ENCODE measurements around the gene PPIL1. TPM values are rescaled to one million over a fixed set of nuclear protein-coding genes. Genes with fewer than 3 reads are reported as not detected.

PPIL1 gene
- total and polyA plus RNA-seq, 7 donors, result 13.2 to 28.0 (median 17.4) TPM

DNA sequence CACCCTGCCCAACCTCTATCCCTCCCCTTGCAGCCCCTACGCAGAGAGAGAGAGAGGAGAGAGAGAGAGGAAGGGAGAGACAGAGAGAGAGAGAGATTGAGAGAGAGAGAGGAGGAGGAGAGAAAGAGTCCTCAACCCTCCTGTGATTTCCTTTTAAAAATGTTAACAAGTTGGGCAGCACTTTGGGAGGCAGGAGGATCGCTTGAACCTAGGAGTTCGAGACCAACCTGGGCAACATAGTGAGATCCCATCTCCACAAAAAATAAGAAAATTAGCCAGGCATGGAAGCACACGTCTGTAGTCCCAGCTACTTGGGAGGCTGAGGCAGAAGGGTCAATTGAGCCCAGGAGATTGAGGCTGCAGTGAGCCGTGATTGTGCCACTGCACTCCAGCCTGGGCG, 65.4 kb downstream of the PPIL1 start:
- TF ChIP-seq EP300 (IDR thresholded peaks at IDR 0.05), result no peak
- Histone ChIP-seq H3K4me1 (no peaks in the 10 kb centered on the region), H3K9me3 (no peaks in the 10 kb centered on the region), H3K36me3 (no peaks in the 10 kb centered on the region), H3K4me3 (no peak overlapping the region), H3K27me3 (no peaks in the 10 kb centered on the region), H3K27ac (no peak overlapping the region)
- intact Hi-C loops (cut with DNase I), result no loop called here
- 83 to 91% methylated on average over 6 of the region's 6 CpGs for WGBS, 2 donors
- no peak for DNase-seq

DNA sequence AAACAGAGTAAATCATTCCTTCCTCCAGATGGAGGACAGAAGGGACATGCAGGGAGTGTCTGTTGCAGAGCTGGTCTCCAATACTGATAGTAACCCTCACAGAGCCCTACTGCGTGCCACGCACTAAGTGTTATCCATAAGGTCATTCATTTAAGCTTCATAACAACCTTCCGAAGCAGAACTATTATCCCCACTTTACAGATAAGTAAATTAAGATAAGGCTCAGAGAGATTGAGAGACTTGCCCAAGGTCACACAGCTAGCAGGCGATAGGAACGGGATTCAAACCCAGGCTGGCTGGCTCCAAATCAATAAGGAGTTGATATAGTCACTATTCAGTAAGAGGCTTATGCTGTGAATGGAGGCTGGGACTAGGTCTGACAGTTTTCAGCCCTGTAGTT, 66.0 kb downstream of the PPIL1 start:
- Histone ChIP-seq H3K4me3 (no peak overlapping the region), H3K9me3 (no peaks in the 10 kb centered on the region), H3K27ac (no peak overlapping the region), H3K27me3 (no peaks in the 10 kb centered on the region), H3K36me3 (no peaks in the 10 kb centered on the region), H3K4me1 (no peaks in the 10 kb centered on the region)
- 83% methylated on average over 5 of the region's 5 CpGs for WGBS, 2 donors
- DNase-seq, result no peak
- TF ChIP-seq EP300 (IDR thresholded peaks at IDR 0.05) (no peak), POLR2AphosphoS5 (IDR thresholded peaks at IDR 0.05) (no peak), POLR2A (IDR thresholded peaks at IDR 0.05) (no peak)
- TF ChIP-seq, protein P1, sequence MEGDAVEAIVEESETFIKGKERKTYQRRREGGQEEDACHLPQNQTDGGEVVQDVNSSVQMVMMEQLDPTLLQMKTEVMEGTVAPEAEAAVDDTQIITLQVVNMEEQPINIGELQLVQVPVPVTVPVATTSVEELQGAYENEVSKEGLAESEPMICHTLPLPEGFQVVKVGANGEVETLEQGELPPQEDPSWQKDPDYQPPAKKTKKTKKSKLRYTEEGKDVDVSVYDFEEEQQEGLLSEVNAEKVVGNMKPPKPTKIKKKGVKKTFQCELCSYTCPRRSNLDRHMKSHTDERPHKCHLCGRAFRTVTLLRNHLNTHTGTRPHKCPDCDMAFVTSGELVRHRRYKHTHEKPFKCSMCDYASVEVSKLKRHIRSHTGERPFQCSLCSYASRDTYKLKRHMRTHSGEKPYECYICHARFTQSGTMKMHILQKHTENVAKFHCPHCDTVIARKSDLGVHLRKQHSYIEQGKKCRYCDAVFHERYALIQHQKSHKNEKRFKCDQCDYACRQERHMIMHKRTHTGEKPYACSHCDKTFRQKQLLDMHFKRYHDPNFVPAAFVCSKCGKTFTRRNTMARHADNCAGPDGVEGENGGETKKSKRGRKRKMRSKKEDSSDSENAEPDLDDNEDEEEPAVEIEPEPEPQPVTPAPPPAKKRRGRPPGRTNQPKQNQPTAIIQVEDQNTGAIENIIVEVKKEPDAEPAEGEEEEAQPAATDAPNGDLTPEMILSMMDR (IDR thresholded peaks at IDR 0.05), result no peak
- intact Hi-C loops (cut with DNase I), result no loop called here

DNA sequence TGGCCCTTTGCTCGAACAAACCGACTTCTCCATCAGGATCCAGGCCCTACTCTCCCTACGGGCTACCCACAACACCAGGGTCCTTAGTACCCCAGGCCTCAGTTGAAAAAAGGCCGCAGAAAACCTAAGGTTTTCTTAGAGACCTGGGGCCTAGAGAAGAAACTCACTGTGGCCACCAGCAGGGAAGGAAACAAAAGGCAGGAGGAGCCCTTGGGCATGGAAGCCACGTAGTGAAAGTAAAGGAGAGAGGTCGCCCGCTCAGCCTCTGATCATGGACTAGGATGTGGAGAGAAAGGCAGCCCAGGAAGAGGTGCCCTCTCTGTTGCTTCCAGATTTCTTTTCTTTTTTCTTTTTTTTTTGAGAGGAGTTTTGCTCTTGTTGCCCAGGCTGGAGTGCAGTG, 66.9 kb downstream of the PPIL1 start:
- Histone ChIP-seq H3K36me3 (no peaks in the 10 kb centered on the region), H3K27me3 (no peaks in the 10 kb centered on the region), H3K27ac (no peak overlapping the region), H3K9me3 (no peaks in the 10 kb centered on the region), H3K4me1 (no peaks in the 10 kb centered on the region), H3K4me3 (no peak overlapping the region)
- no peak for DNase-seq
- TF ChIP-seq POLR2AphosphoS5 (IDR thresholded peaks at IDR 0.05), result no peak
- no peak for TF ChIP-seq POLR2A (IDR thresholded peaks at IDR 0.05)
- no peak for TF ChIP-seq EP300 (IDR thresholded peaks at IDR 0.05)
- TF ChIP-seq, protein P1 (IDR thresholded peaks at IDR 0.05), result no peak
- 96% methylated on average over 7 of the region's 7 CpGs for WGBS, 2 donors
- intact Hi-C loops (cut with DNase I), result no loop called here

DNA sequence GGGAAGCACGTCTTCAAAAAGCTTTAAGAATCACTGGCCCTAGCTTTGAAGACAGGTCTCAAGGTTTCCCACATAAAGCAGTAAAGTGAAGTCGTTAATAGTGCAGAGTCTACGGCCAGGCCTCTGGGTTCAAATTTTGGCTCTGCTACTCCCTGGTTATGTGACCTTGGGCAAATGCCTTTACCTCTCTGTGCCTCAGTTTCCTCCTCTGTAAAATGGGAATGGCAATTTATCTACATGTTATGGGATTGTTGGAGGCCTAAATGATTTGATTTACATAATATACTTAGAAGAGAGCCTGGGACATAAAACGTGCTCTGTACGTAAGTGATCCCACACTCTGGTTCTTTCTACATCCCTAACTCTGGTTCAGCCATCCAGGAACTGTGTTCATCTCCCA, 67.5 kb downstream of the PPIL1 start:
- WGBS, 2 donors, result 64 to 75% methylated on average over 5 of the region's 5 CpGs
- no peak for DNase-seq
- Histone ChIP-seq H3K27ac (no peak overlapping the region), H3K36me3 (no peaks in the 10 kb centered on the region), H3K4me1 (no peaks in the 10 kb centered on the region), H3K27me3 (no peaks in the 10 kb centered on the region), H3K4me3 (no peak overlapping the region), H3K9me3 (no peaks in the 10 kb centered on the region)
- intact Hi-C loops (cut with DNase I), result no loop called here
- TF ChIP-seq POLR2A (IDR thresholded peaks at IDR 0.05), result no peak
- TF ChIP-seq, protein P1 (IDR thresholded peaks at IDR 0.05), result no peak
- TF ChIP-seq EP300 (IDR thresholded peaks at IDR 0.05), result no peak
- no peak for TF ChIP-seq POLR2AphosphoS5 (IDR thresholded peaks at IDR 0.05)

DNA sequence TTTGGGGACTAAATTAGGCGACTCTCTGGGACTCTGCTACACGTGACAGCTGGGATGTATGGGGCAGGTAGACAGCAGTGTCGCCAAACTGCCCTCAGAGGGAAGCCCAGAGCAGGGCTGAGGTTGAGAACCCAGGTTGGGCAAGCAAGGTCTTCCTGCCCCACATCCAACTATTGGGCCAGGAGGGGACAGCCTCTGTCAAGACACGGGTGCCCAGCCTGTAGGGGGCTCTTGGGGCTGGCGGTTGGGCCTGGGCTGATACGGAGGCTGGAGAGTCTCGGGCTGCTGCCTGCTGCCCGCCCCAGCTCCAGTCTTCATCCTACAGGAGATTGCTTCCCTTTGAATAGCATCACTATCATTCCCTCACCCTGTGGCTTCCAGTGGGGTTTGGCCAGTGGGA, 68.7 kb downstream of the PPIL1 start:
- no peak overlapping the region for H3K4me3 ChIP-seq
- intact Hi-C loops (cut with DNase I), result no loop called here
- WGBS, 2 donors, result 81 to 85% methylated on average over 8 of the region's 8 CpGs
- H3K27ac ChIP-seq, result no peak overlapping the region
- H3K27me3 ChIP-seq, result no peaks in the 10 kb centered on the region
- DNase-seq, result no peak
- no peaks in the 10 kb centered on the region for H3K36me3 ChIP-seq
- no peaks in the 10 kb centered on the region for H3K4me1 ChIP-seq
- H3K9me3 ChIP-seq, result no peaks in the 10 kb centered on the region
- TF ChIP-seq, protein P1 (IDR thresholded peaks at IDR 0.05), result no peak
- TF ChIP-seq POLR2AphosphoS5 (IDR thresholded peaks at IDR 0.05) (no peak), POLR2A (IDR thresholded peaks at IDR 0.05) (no peak), EP300 (IDR thresholded peaks at IDR 0.05) (no peak)

Data from sigmoid colon (tissue), 7 donors.